ENCODE measurements around the gene DDAH1.

DDAH1 gene

GRCh38 chr1:85397490-85398032 lies 67.4 kb downstream of the DDAH1 start:
- Histone ChIP-seq H3K9ac (ENCODE audit: low read length) (no peak overlapping the region), H3K4me1 (ENCODE audit: control insufficient read depth, insufficient read depth, low read length) (peaks cover 2% of the 10 kb centered on the region), H3K4me3 (ENCODE audit: low read length) (no peak overlapping the region), H3K27ac (ENCODE audit: low read depth, low read length) (no peak overlapping the region), H3K27me3 (ENCODE audit: control insufficient read depth, insufficient read depth, low read length) (no peaks in the 10 kb centered on the region), H3K36me3 (ENCODE audit: control insufficient read depth, insufficient read depth, low read length) (no peaks in the 10 kb centered on the region)

GRCh38 chr1:85396194-85396593 lies 68.8 kb downstream of the DDAH1 start:
- H3K4me1 ChIP-seq (ENCODE audit: control insufficient read depth, insufficient read depth, low read length), result peaks cover 2% of the 10 kb centered on the region
- H3K27me3 ChIP-seq (ENCODE audit: control insufficient read depth, insufficient read depth, low read length), result no peaks in the 10 kb centered on the region
- H3K36me3 ChIP-seq (ENCODE audit: control insufficient read depth, insufficient read depth, low read length), result no peaks in the 10 kb centered on the region
- no peak overlapping the region for H3K27ac ChIP-seq (ENCODE audit: low read depth, low read length)
- no peak overlapping the region for H3K4me3 ChIP-seq (ENCODE audit: low read length)
- H3K9ac ChIP-seq (ENCODE audit: low read length), result no peak overlapping the region

DNA sequence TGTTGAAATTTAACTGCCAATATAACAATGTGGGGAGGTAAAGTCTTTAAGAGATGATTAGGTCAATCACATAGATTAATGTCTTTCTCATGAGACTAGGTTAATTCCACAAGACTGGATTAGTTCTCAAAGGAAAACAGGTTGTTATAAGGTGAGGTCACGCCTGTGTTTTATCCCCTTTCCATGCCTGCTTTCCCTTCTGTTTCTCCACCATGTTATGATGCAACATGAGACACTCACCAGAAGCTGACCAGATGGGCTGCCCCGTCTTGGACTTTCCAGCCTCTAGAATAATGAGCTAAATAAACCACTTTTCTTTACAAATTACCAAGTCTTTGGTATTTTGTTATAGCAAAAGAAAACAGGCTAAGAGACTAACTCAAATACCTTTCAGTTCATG lies 70.8 kb downstream of the DDAH1 start:
- Histone ChIP-seq H3K27me3 (ENCODE audit: control insufficient read depth, insufficient read depth, low read length) (no peaks in the 10 kb centered on the region), H3K9ac (ENCODE audit: low read length) (no peak overlapping the region)

DNA sequence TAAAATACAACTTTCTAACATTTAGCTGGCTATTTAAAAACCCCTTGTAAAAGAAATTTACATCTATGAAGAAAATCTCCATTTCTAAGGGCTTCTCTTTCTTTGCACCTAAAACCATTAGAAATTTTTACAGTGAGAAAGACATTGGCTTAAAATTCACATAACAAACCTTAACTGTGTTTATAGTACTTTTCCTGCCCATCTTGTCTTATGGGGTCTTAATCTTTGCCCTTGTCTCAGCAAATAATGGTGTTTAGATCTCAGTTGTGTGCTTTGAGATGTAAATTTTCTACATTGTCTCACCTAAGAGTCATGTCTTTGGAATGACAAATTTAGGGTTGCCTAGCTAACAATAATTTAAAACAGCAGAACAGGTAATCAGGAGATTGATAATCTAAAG lies 71.5 kb downstream of the DDAH1 start:
- Histone ChIP-seq H3K9ac (ENCODE audit: low read length) (no peak overlapping the region), H3K27me3 (ENCODE audit: control insufficient read depth, insufficient read depth, low read length) (no peaks in the 10 kb centered on the region), H3K4me1 (ENCODE audit: control insufficient read depth, insufficient read depth, low read length) (peaks cover 2% of the 10 kb centered on the region), H3K36me3 (ENCODE audit: control insufficient read depth, insufficient read depth, low read length) (no peaks in the 10 kb centered on the region), H3K4me3 (ENCODE audit: low read length) (no peak overlapping the region), H3K27ac (ENCODE audit: low read depth, low read length) (no peak overlapping the region)

More for the DNA sequence above, 70.8 kb downstream of the DDAH1 start:
- Histone ChIP-seq H3K4me1 (ENCODE audit: control insufficient read depth, insufficient read depth, low read length) (peaks cover 2% of the 10 kb centered on the region), H3K36me3 (ENCODE audit: control insufficient read depth, insufficient read depth, low read length) (no peaks in the 10 kb centered on the region), H3K27ac (ENCODE audit: low read depth, low read length) (no peak overlapping the region), H3K4me3 (ENCODE audit: low read length) (no peak overlapping the region)

GRCh38 chr1:85388416-85388815 lies 76.5 kb downstream of the DDAH1 start:
- Histone ChIP-seq H3K4me1 (ENCODE audit: control insufficient read depth, insufficient read depth, low read length) (peaks cover 15% of the 10 kb centered on the region), H3K27ac (ENCODE audit: low read depth, low read length) (no peak overlapping the region)

DNA sequence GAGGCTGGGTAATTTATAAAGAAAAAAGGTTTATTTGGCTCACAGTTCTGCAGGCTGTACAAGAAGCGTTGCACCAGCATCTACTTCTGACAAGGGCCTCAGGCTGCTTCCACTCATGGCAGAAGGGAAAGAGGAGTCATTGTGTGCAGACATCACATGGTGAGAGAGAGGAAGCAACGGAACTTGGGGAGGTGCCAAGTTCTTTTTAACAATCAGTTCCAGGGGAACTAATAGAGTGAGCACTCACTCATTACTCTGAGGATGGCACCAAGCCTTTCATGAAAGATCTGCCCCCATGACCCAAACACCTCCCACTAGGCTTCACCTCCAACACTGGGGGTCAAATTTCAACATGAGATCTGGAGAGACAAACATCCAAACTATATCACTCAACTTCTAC lies 77.2 kb downstream of the DDAH1 start:
- Histone ChIP-seq H3K4me3 (ENCODE audit: low read length) (no peak overlapping the region), H3K9ac (ENCODE audit: low read length) (no peak overlapping the region), H3K36me3 (ENCODE audit: control insufficient read depth, insufficient read depth, low read length) (no peaks in the 10 kb centered on the region), H3K4me1 (ENCODE audit: control insufficient read depth, insufficient read depth, low read length) (peaks cover 15% of the 10 kb centered on the region), H3K27ac (ENCODE audit: low read depth, low read length) (no peak overlapping the region), H3K27me3 (ENCODE audit: control insufficient read depth, insufficient read depth, low read length) (no peaks in the 10 kb centered on the region)

More at GRCh38 chr1:85388416-85388815, 76.5 kb downstream of the DDAH1 start:
- Histone ChIP-seq H3K27me3 (ENCODE audit: control insufficient read depth, insufficient read depth, low read length) (no peaks in the 10 kb centered on the region), H3K4me3 (ENCODE audit: low read length) (no peak overlapping the region), H3K36me3 (ENCODE audit: control insufficient read depth, insufficient read depth, low read length) (no peaks in the 10 kb centered on the region), H3K9ac (ENCODE audit: low read length) (no peak overlapping the region)

GRCh38 chr1:85386068-85386722 lies 78.8 kb downstream of the DDAH1 start:
- Histone ChIP-seq H3K27me3 (ENCODE audit: control insufficient read depth, insufficient read depth, low read length) (no peaks in the 10 kb centered on the region), H3K27ac (ENCODE audit: low read depth, low read length) (no peak overlapping the region)

GRCh38 chr1:85379203-85380136 lies 85.5 kb downstream of the DDAH1 start:
- H3K27me3 ChIP-seq (ENCODE audit: control insufficient read depth, insufficient read depth, low read length), result no peaks in the 10 kb centered on the region

More at GRCh38 chr1:85386068-85386722, 78.8 kb downstream of the DDAH1 start:
- peaks cover 15% of the 10 kb centered on the region for H3K4me1 ChIP-seq (ENCODE audit: control insufficient read depth, insufficient read depth, low read length)
- no peaks in the 10 kb centered on the region for H3K36me3 ChIP-seq (ENCODE audit: control insufficient read depth, insufficient read depth, low read length)
- H3K4me3 ChIP-seq (ENCODE audit: low read length), result no peak overlapping the region
- H3K9ac ChIP-seq (ENCODE audit: low read length), result no peak overlapping the region

GRCh38 chr1:85378534-85378933 lies 86.4 kb downstream of the DDAH1 start:
- H3K4me1 ChIP-seq (ENCODE audit: control insufficient read depth, insufficient read depth, low read length), result peaks cover 7% of the 10 kb centered on the region

More at GRCh38 chr1:85379203-85380136, 85.5 kb downstream of the DDAH1 start:
- H3K36me3 ChIP-seq (ENCODE audit: control insufficient read depth, insufficient read depth, low read length), result no peaks in the 10 kb centered on the region
- no peak overlapping the region for H3K27ac ChIP-seq (ENCODE audit: low read depth, low read length)
- H3K4me3 ChIP-seq (ENCODE audit: low read length), result no peak overlapping the region
- peaks cover 4% of the 10 kb centered on the region for H3K4me1 ChIP-seq (ENCODE audit: control insufficient read depth, insufficient read depth, low read length)
- no peak overlapping the region for H3K9ac ChIP-seq (ENCODE audit: low read length)

GRCh38 chr1:85376356-85376755 lies 88.6 kb downstream of the DDAH1 start:
- no peaks in the 10 kb centered on the region for H3K27me3 ChIP-seq (ENCODE audit: control insufficient read depth, insufficient read depth, low read length)
- H3K27ac ChIP-seq (ENCODE audit: low read depth, low read length), result no peak overlapping the region
- no peak overlapping the region for H3K9ac ChIP-seq (ENCODE audit: low read length)
- peaks cover 17% of the 10 kb centered on the region for H3K4me1 ChIP-seq (ENCODE audit: control insufficient read depth, insufficient read depth, low read length)
- no peaks in the 10 kb centered on the region for H3K36me3 ChIP-seq (ENCODE audit: control insufficient read depth, insufficient read depth, low read length)
- no peak overlapping the region for H3K4me3 ChIP-seq (ENCODE audit: low read length)

More at GRCh38 chr1:85378534-85378933, 86.4 kb downstream of the DDAH1 start:
- no peaks in the 10 kb centered on the region for H3K27me3 ChIP-seq (ENCODE audit: control insufficient read depth, insufficient read depth, low read length)
- H3K27ac ChIP-seq (ENCODE audit: low read depth, low read length), result no peak overlapping the region
- no peak overlapping the region for H3K4me3 ChIP-seq (ENCODE audit: low read length)
- H3K36me3 ChIP-seq (ENCODE audit: control insufficient read depth, insufficient read depth, low read length), result no peaks in the 10 kb centered on the region
- H3K9ac ChIP-seq (ENCODE audit: low read length), result no peak overlapping the region

GRCh38 chr1:85375493-85375892 lies 89.5 kb downstream of the DDAH1 start:
- H3K9ac ChIP-seq (ENCODE audit: low read length), result no peak overlapping the region
- H3K4me1 ChIP-seq (ENCODE audit: control insufficient read depth, insufficient read depth, low read length), result peaks cover 17% of the 10 kb centered on the region
- no peak overlapping the region for H3K4me3 ChIP-seq (ENCODE audit: low read length)
- no peak overlapping the region for H3K27ac ChIP-seq (ENCODE audit: low read depth, low read length)
- no peaks in the 10 kb centered on the region for H3K27me3 ChIP-seq (ENCODE audit: control insufficient read depth, insufficient read depth, low read length)
- H3K36me3 ChIP-seq (ENCODE audit: control insufficient read depth, insufficient read depth, low read length), result no peaks in the 10 kb centered on the region

DNA sequence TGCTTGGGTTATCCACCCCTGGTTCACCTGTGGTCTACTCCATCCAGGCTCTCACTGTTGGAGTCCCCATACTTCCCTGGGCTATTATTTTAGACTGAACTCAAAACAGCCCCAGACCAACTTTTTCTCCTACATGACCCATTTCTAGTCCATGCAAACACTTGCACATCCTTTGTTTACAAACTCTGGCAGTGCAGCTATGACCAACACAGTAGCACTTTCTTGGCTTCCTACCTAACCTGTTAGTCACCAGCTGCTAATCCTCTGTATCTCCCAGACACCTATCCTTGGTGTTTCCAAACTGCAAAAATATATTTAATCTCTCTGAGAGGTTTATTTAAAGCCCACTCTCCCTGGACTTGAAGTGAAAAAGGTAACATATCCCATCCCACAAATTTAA lies 90.8 kb downstream of the DDAH1 start:
- Histone ChIP-seq H3K9ac (ENCODE audit: low read length) (no peak overlapping the region), H3K4me3 (ENCODE audit: low read length) (no peak overlapping the region), H3K27ac (ENCODE audit: low read depth, low read length) (no peak overlapping the region), H3K27me3 (ENCODE audit: control insufficient read depth, insufficient read depth, low read length) (no peaks in the 10 kb centered on the region), H3K4me1 (ENCODE audit: control insufficient read depth, insufficient read depth, low read length) (peaks cover 17% of the 10 kb centered on the region), H3K36me3 (ENCODE audit: control insufficient read depth, insufficient read depth, low read length) (no peaks in the 10 kb centered on the region)

Data from rectal smooth muscle tissue (tissue), 1 donor.